ENCODE measurements around the gene UBE2E2. TPM values are rescaled to one million over a fixed set of nuclear protein-coding genes. Genes with fewer than 3 reads are reported as not detected.

UBE2E2 gene
- total RNA-seq, 2 donors from 2014 or later: 2.9 to 6.6 TPM

GRCh38 chr3:23263796-23264195, 60.7 kb downstream of the UBE2E2 start:
- no peaks in the 10 kb centered on the region for H3K36me3 Mint-ChIP-seq (ENCODE audit: low read depth)
- no peaks in the 10 kb centered on the region for H3K27me3 Mint-ChIP-seq
- H3K4me3 Mint-ChIP-seq: no peak overlapping the region
- ATAC-seq (replicated peaks): no peak
- H3K27ac Mint-ChIP-seq: no peak overlapping the region
- H3K9me3 Mint-ChIP-seq: peaks cover 7% of the 10 kb centered on the region
- no peaks in the 10 kb centered on the region for H3K4me1 Mint-ChIP-seq

- H3K9me3 Mint-ChIP-seq: peaks cover 7% of the 10 kb centered on the region
- H3K27ac Mint-ChIP-seq: no peak overlapping the region
- H3K4me1 Mint-ChIP-seq: no peaks in the 10 kb centered on the region
- ATAC-seq (replicated peaks): no peak
- no peaks in the 10 kb centered on the region for H3K36me3 Mint-ChIP-seq (ENCODE audit: low read depth)
- no peak overlapping the region for H3K4me3 Mint-ChIP-seq
- no peaks in the 10 kb centered on the region for H3K27me3 Mint-ChIP-seq
Observed at GRCh38 chr3:23264413-23264812, 61.3 kb downstream of the UBE2E2 start.

GRCh38 chr3:23270423-23270822, 67.3 kb downstream of the UBE2E2 start:
- Mint-ChIP-seq H3K36me3 (ENCODE audit: low read depth) (no peaks in the 10 kb centered on the region), H3K27ac (no peak overlapping the region), H3K4me3 (no peak overlapping the region), H3K9me3 (peaks cover 3% of the 10 kb centered on the region), H3K4me1 (no peaks in the 10 kb centered on the region), H3K27me3 (no peaks in the 10 kb centered on the region)
- ATAC-seq (replicated peaks): no peak

- Mint-ChIP-seq H3K4me3 (no peak overlapping the region), H3K4me1 (no peaks in the 10 kb centered on the region), H3K36me3 (ENCODE audit: low read depth) (no peaks in the 10 kb centered on the region), H3K9me3 (no peaks in the 10 kb centered on the region), H3K27ac (no peak overlapping the region), H3K27me3 (no peaks in the 10 kb centered on the region)
- no peak for ATAC-seq (replicated peaks)
Observed at GRCh38 chr3:23271876-23272741, 69.0 kb downstream of the UBE2E2 start.

- Mint-ChIP-seq H3K4me1 (no peaks in the 10 kb centered on the region), H3K27ac (no peak overlapping the region), H3K36me3 (ENCODE audit: low read depth) (no peaks in the 10 kb centered on the region), H3K4me3 (no peak overlapping the region), H3K27me3 (no peaks in the 10 kb centered on the region), H3K9me3 (no peaks in the 10 kb centered on the region)
- ATAC-seq (replicated peaks): no peak
Observed at GRCh38 chr3:23272820-23273219, 69.7 kb downstream of the UBE2E2 start.

GRCh38 chr3:23275061-23275460, 71.9 kb downstream of the UBE2E2 start:
- no peaks in the 10 kb centered on the region for H3K9me3 Mint-ChIP-seq
- no peaks in the 10 kb centered on the region for H3K27me3 Mint-ChIP-seq
- ATAC-seq (replicated peaks): no peak
- no peaks in the 10 kb centered on the region for H3K36me3 Mint-ChIP-seq (ENCODE audit: low read depth)
- no peak overlapping the region for H3K4me3 Mint-ChIP-seq
- H3K27ac Mint-ChIP-seq: no peak overlapping the region
- H3K4me1 Mint-ChIP-seq: no peaks in the 10 kb centered on the region

- Mint-ChIP-seq H3K9me3 (no peaks in the 10 kb centered on the region), H3K4me1 (no peaks in the 10 kb centered on the region), H3K4me3 (no peak overlapping the region), H3K36me3 (ENCODE audit: low read depth) (no peaks in the 10 kb centered on the region), H3K27ac (no peak overlapping the region), H3K27me3 (no peaks in the 10 kb centered on the region)
- no peak for ATAC-seq (replicated peaks)
Observed at GRCh38 chr3:23275814-23276213, 72.7 kb downstream of the UBE2E2 start.

- Mint-ChIP-seq H3K27me3 (no peaks in the 10 kb centered on the region), H3K36me3 (ENCODE audit: low read depth) (no peaks in the 10 kb centered on the region), H3K9me3 (no peaks in the 10 kb centered on the region), H3K27ac (no peak overlapping the region), H3K4me1 (no peaks in the 10 kb centered on the region), H3K4me3 (no peak overlapping the region)
- ATAC-seq (replicated peaks): no peak
Observed at GRCh38 chr3:23276913-23277658, 74.0 kb downstream of the UBE2E2 start.

GRCh38 chr3:23277688-23278087, 74.6 kb downstream of the UBE2E2 start:
- H3K27ac Mint-ChIP-seq: no peak overlapping the region
- no peaks in the 10 kb centered on the region for H3K27me3 Mint-ChIP-seq
- no peak for ATAC-seq (replicated peaks)
- H3K36me3 Mint-ChIP-seq (ENCODE audit: low read depth): no peaks in the 10 kb centered on the region
- H3K9me3 Mint-ChIP-seq: no peaks in the 10 kb centered on the region
- no peak overlapping the region for H3K4me3 Mint-ChIP-seq
- no peaks in the 10 kb centered on the region for H3K4me1 Mint-ChIP-seq

- H3K9me3 Mint-ChIP-seq: peaks cover 8% of the 10 kb centered on the region
- ATAC-seq (replicated peaks): no peak
- H3K27ac Mint-ChIP-seq: no peak overlapping the region
- no peaks in the 10 kb centered on the region for H3K27me3 Mint-ChIP-seq
- H3K4me3 Mint-ChIP-seq: no peak overlapping the region
- no peaks in the 10 kb centered on the region for H3K4me1 Mint-ChIP-seq
- no peaks in the 10 kb centered on the region for H3K36me3 Mint-ChIP-seq (ENCODE audit: low read depth)
Observed at GRCh38 chr3:23283625-23284024, 80.5 kb downstream of the UBE2E2 start.

- no peak for ATAC-seq (replicated peaks)
Observed at GRCh38 chr3:23288286-23288685, 85.2 kb downstream of the UBE2E2 start.

GRCh38 chr3:23288715-23289114, 85.6 kb downstream of the UBE2E2 start:
- ATAC-seq (replicated peaks): no peak
- no peaks in the 10 kb centered on the region for H3K27me3 Mint-ChIP-seq
- no peak overlapping the region for H3K27ac Mint-ChIP-seq
- H3K36me3 Mint-ChIP-seq (ENCODE audit: low read depth): no peaks in the 10 kb centered on the region
- no peak overlapping the region for H3K4me3 Mint-ChIP-seq
- no peaks in the 10 kb centered on the region for H3K4me1 Mint-ChIP-seq
- H3K9me3 Mint-ChIP-seq: peaks cover 8% of the 10 kb centered on the region

More at GRCh38 chr3:23288286-23288685, 85.2 kb downstream of the UBE2E2 start:
- Mint-ChIP-seq H3K4me1 (no peaks in the 10 kb centered on the region), H3K9me3 (peaks cover 8% of the 10 kb centered on the region), H3K27ac (no peak overlapping the region), H3K27me3 (no peaks in the 10 kb centered on the region), H3K4me3 (no peak overlapping the region), H3K36me3 (ENCODE audit: low read depth) (no peaks in the 10 kb centered on the region)

GRCh38 chr3:23292432-23292831, 89.3 kb downstream of the UBE2E2 start:
- Mint-ChIP-seq H3K36me3 (ENCODE audit: low read depth) (no peaks in the 10 kb centered on the region), H3K9me3 (peaks cover 6% of the 10 kb centered on the region), H3K27me3 (no peaks in the 10 kb centered on the region), H3K27ac (no peak overlapping the region), H3K4me1 (no peaks in the 10 kb centered on the region), H3K4me3 (no peak overlapping the region)
- ATAC-seq (replicated peaks): no peak

- Mint-ChIP-seq H3K4me1 (no peaks in the 10 kb centered on the region), H3K27me3 (no peaks in the 10 kb centered on the region), H3K27ac (no peak overlapping the region), H3K36me3 (ENCODE audit: low read depth) (no peaks in the 10 kb centered on the region), H3K9me3 (no peaks in the 10 kb centered on the region), H3K4me3 (no peak overlapping the region)
- ATAC-seq (replicated peaks): no peak
Observed at GRCh38 chr3:23294770-23295387, 91.8 kb downstream of the UBE2E2 start.

GRCh38 chr3:23301819-23302218, 98.7 kb downstream of the UBE2E2 start:
- Mint-ChIP-seq H3K27me3 (no peaks in the 10 kb centered on the region), H3K4me1 (no peaks in the 10 kb centered on the region), H3K27ac (no peak overlapping the region), H3K4me3 (no peak overlapping the region), H3K9me3 (peaks cover 4% of the 10 kb centered on the region), H3K36me3 (ENCODE audit: low read depth) (no peaks in the 10 kb centered on the region)
- ATAC-seq (replicated peaks): no peak
